NB4 (cell line): ENCODE data around the gene NREP.

Source experiments
- CTCF ChIP-seq: IDR thresholded peaks from one replicate; pipeline ENCODE4 v1.5.1; 2012; ENCODE audit warnings: low read depth, low read length
- MAX ChIP-seq: IDR thresholded peaks from 2 replicates; pipeline ENCODE4 v1.6.1; 2011; ENCODE audit warnings: low read depth, low read length
- MYC ChIP-seq: IDR thresholded peaks from 2 replicates; pipeline ENCODE4 v1.6.1; 2011; ENCODE audit warnings: low read depth, low read length
- POLR2A ChIP-seq: IDR thresholded peaks from 2 replicates; pipeline ENCODE4 v1.6.1; 2011; ENCODE audit warnings: mild to moderate bottlenecking; ENCODE audit not compliant: insufficient read length; ENCODE audit errors: extremely low read depth

GRCh38 chr5:111765613-111766571, 8.9 kb upstream of the NREP start:
- TF ChIP-seq CTCF, result no peak
- no peak for TF ChIP-seq POLR2A
- no peak for TF ChIP-seq MYC
- TF ChIP-seq MAX, result no peak
